K562 (cell line): ENCODE results near the gene EGR1. TPM values are rescaled to one million over a fixed set of nuclear protein-coding genes. Genes with fewer than 3 reads are reported as not detected.
A peak's percentile ranks its signal among the peaks of the same experiment; 100 is the strongest.

Experiments used
- CREM ChIP-seq: IDR thresholded peaks from 2 replicates; pipeline ENCODE4 v1.6.1; 2014; ENCODE audit warnings: antibody characterized with exemption, low read depth
- ETV5 ChIP-seq: sonication (generic); formaldehyde crosslinking; IDR thresholded peaks from 2 replicates; pipeline ENCODE4 v1.4.0; 2020; ENCODE audit warnings: low read depth, mild to moderate bottlenecking, missing genetic modification reagents
- FIP1L1 ChIP-seq: fragments of 200-400 bp; formaldehyde crosslinking; IDR thresholded peaks from 2 replicates; pipeline ENCODE4 v1.6.1; 2018; ENCODE audit warnings: mild to moderate bottlenecking, low read depth, low read length; ENCODE audit not compliant: poor library complexity, severe bottlenecking
- HDAC8 ChIP-seq: fragments of 450-650 bp; IDR thresholded peaks from 2 replicates; pipeline ENCODE4 v1.6.1; 2016; ENCODE audit warnings: mild to moderate bottlenecking, missing genetic modification characterization, moderate library complexity, missing compliant biosample characterization
- HIVEP1 ChIP-seq: fragments of 250-450 bp; sonication (Bioruptor Pico); IDR thresholded peaks from 2 replicates; pipeline ENCODE4 v1.4.0; 2020; ENCODE audit warnings: mild to moderate bottlenecking
- MEF2D ChIP-seq: conservative IDR thresholded peaks from 2 replicates; pipeline ENCODE4 v1.6.1; 2016; ENCODE audit warnings: low read depth, missing genetic modification characterization, missing compliant biosample characterization
- POLR2AphosphoS2 ChIP-seq: IDR thresholded peaks from 2 replicates; pipeline ENCODE4 v1.6.1; 2012; ENCODE audit warnings: low read length, improper control_type of control experiment
- SAFB ChIP-seq: fragments of 200-400 bp; formaldehyde crosslinking; IDR thresholded peaks from 2 replicates; pipeline ENCODE4 v1.6.1; 2017; ENCODE audit warnings: low read depth, low read length, borderline replicate concordance
- U2AF1 ChIP-seq: fragments of 200-400 bp; formaldehyde crosslinking; optimal IDR thresholded peaks from 2 replicates; pipeline ENCODE3; 2017; ENCODE audit warnings: mild to moderate bottlenecking, low read depth, low read length, moderate library complexity
- ZNF184 ChIP-seq: sonication (generic); formaldehyde crosslinking; IDR thresholded peaks from 2 replicates; pipeline ENCODE4 v1.5.0; 2020; ENCODE audit warnings: missing genetic modification reagents
- ZNF274 ChIP-seq: IDR thresholded peaks from 2 replicates; pipeline ENCODE4 v1.6.1; 2011; ENCODE audit warnings: low read depth, mild to moderate bottlenecking, low read length, moderate library complexity, borderline replicate concordance
- ZNF436 ChIP-seq: fragments of 250-450, 450-650 bp; sonication (Bioruptor Pico); formaldehyde crosslinking; IDR thresholded peaks from 2 replicates; pipeline ENCODE4 v1.7.0; 2020; ENCODE audit warnings: mild to moderate bottlenecking
- polyA plus RNA-seq, 8 experiments: library from polyadenylated mRNA; depleted of rRNA in 4 of 8; stranded (reverse) in 5 of 8; unstranded in 3 of 8; fragments of >200 nt; fragmentation: Nextera tagmentation in 2 of 8; fragmentation: Illumina TruSeq in 1 of 8; extraction: Ambion mirVana in 2 of 8; extraction: Trizol in 1 of 8; gene quantifications; 2 replicates each; pipeline versions ENCODE4 v1.2.1 to v1.2.3, GENCODE V29; 2011 to 2014; ENCODE audit warnings: inconsistent platforms in 1 of 8, missing spikeins in 1 of 8
- total RNA-seq, 7 experiments: library from RNA; depleted of rRNA in 6 of 7; stranded (reverse); fragments of >200 nt in 6 of 7; fragmentation: Illumina TruSeq in 2 of 7; extraction: Trizol in 2 of 7; gene quantifications; 2 replicates each; pipeline versions ENCODE4 v1.2.1 to v1.2.3, GENCODE V29; 2011 to 2021; ENCODE audit warnings: low replicate concordance in 1 of 7
- TF ChIP-seq, protein P1 (sequence below): sonication (generic); formaldehyde crosslinking; IDR thresholded peaks from 2 replicates; pipeline ENCODE4 v1.8.1; 2023; ENCODE audit warnings: mild to moderate bottlenecking, missing genetic modification reagents
- TF ChIP-seq, protein P2 (sequence below): sonication (generic); formaldehyde crosslinking; IDR thresholded peaks from 2 replicates; pipeline ENCODE4 v1.8.0; 2022; ENCODE audit warnings: mild to moderate bottlenecking, missing genetic modification reagents
- TF ChIP-seq, protein P3 (sequence below): sonication (generic); formaldehyde crosslinking; IDR thresholded peaks from 2 replicates; pipeline ENCODE4 v1.4.0; 2020; ENCODE audit warnings: mild to moderate bottlenecking, missing genetic modification reagents

The EGR1 gene
- total and polyA plus RNA-seq, 9 of the 15 experiments (the other 6 are each of a cell fraction or from before 2014, with no cell fraction given), result 1.3 to 132 (median 21.5) TPM

DNA sequence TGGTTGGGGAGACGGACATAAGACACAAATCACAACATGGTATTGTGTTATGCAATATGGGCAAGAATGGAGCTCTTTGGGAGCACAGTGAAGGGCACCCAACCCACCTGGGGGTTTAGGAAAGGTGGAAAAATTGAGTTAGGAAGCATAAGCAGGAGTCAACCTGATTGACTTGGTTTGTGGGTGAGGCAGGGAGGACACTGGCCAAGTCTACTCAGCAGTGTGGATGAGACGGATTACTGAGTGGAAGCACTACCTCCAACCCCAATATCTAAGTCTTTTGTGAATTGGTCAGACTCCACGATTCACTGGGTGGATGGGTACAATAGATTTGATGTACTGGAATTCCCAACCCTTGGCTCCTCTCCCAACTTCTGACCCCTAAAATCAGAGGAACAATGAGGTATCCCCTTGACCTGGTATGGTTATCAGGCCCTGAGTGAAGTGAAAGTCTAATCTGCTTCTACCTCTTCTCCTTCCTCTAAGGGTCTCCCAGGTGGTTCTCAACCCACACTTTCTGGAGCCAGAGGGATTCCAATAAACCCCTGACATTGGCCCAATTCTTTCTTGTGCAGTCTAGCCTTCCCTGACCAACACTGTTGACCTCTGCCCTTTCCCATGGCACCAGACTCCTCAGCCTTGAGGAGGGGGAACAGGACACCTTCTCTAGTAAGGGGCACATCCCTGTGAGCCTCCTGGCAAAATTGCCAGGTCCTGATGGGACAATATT is 5.2 kb downstream of the EGR1 start (continued):
- 0 out of 2 replicates have a peak, but pooled peaks have one; percentile 5 for TF ChIP-seq ETV5 (CRISPR knock-in tag)
- no peak for TF ChIP-seq SAFB
- TF ChIP-seq FIP1L1, result peak; percentile 98
- no peak for TF ChIP-seq HDAC8 (tag)
- no peak; the same call in 1 of the 2 replicates for TF ChIP-seq POLR2AphosphoS2
- 0 out of 2 replicates have a peak, but pooled peaks have one; percentile 11 for TF ChIP-seq ZNF274
- TF ChIP-seq, protein P1, sequence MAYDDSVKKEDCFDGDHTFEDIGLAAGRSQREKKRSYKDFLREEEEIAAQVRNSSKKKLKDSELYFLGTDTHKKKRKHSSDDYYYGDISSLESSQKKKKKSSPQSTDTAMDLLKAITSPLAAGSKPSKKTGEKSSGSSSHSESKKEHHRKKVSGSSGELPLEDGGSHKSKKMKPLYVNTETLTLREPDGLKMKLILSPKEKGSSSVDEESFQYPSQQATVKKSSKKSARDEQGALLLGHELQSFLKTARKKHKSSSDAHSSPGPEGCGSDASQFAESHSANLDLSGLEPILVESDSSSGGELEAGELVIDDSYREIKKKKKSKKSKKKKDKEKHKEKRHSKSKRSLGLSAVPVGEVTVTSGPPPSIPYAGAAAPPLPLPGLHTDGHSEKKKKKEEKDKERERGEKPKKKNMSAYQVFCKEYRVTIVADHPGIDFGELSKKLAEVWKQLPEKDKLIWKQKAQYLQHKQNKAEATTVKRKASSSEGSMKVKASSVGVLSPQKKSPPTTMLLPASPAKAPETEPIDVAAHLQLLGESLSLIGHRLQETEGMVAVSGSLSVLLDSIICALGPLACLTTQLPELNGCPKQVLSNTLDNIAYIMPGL, result no peak
- peak; percentile 28 for TF ChIP-seq U2AF1
- TF ChIP-seq ZNF184 (CRISPR knock-in tag), result no peak
- TF ChIP-seq, protein P2, sequence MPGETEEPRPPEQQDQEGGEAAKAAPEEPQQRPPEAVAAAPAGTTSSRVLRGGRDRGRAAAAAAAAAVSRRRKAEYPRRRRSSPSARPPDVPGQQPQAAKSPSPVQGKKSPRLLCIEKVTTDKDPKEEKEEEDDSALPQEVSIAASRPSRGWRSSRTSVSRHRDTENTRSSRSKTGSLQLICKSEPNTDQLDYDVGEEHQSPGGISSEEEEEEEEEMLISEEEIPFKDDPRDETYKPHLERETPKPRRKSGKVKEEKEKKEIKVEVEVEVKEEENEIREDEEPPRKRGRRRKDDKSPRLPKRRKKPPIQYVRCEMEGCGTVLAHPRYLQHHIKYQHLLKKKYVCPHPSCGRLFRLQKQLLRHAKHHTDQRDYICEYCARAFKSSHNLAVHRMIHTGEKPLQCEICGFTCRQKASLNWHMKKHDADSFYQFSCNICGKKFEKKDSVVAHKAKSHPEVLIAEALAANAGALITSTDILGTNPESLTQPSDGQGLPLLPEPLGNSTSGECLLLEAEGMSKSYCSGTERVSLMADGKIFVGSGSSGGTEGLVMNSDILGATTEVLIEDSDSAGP (CRISPR knock-in tag), result no peak
- TF ChIP-seq ZNF436 (CRISPR knock-in tag), result no peak
- no peak for TF ChIP-seq CREM
- TF ChIP-seq, protein P3, sequence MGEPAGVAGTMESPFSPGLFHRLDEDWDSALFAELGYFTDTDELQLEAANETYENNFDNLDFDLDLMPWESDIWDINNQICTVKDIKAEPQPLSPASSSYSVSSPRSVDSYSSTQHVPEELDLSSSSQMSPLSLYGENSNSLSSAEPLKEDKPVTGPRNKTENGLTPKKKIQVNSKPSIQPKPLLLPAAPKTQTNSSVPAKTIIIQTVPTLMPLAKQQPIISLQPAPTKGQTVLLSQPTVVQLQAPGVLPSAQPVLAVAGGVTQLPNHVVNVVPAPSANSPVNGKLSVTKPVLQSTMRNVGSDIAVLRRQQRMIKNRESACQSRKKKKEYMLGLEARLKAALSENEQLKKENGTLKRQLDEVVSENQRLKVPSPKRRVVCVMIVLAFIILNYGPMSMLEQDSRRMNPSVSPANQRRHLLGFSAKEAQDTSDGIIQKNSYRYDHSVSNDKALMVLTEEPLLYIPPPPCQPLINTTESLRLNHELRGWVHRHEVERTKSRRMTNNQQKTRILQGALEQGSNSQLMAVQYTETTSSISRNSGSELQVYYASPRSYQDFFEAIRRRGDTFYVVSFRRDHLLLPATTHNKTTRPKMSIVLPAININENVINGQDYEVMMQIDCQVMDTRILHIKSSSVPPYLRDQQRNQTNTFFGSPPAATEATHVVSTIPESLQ, result no peak
- TF ChIP-seq HIVEP1 (CRISPR knock-in tag), result no peak
- TF ChIP-seq MEF2D, result no peak
